Heart left ventricle (tissue), 16 donors: Measurements from ENCODE around the gene IKBIP. TPM values are rescaled to one million over a fixed set of nuclear protein-coding genes. Genes with fewer than 3 reads are reported as not detected.

Experiments used
- ATAC-seq, 4 donors: fragments of 200-7000 bp; cut with Tn5 transposase; one replicate each; pipeline ENCODE4 v1.9.1; 2020 to 2022; ENCODE audit warnings: moderate library complexity in 4 of 4, mild to moderate bottlenecking in 3 of 4, moderate number of reproducible peaks in 1 of 4
- DNase-seq, 5 donors: peaks; one replicate each; pipeline ENCODE4 v3.0.0-alpha.2; 2020
- H3K27ac ChIP-seq, 12 donors: fragments of 200-600 bp; sonication (generic) in 4 of 12; one replicate each; pipeline versions ENCODE4 v1.5.0 to v1.8.0; 2016 to 2022; ENCODE audit warnings: mild to moderate bottlenecking in 2 of 12
- H3K27me3 ChIP-seq, 9 donors: fragments of 200-600 bp; sonication (generic) in 2 of 9; one replicate each; pipeline versions ENCODE4 v1.5.1 to v1.8.0; 2016 to 2022; ENCODE audit warnings: mild to moderate bottlenecking in 3 of 9
- H3K36me3 ChIP-seq, 9 donors: fragments of 200-600 bp; sonication (generic) in 2 of 9; one replicate each; pipeline versions ENCODE4 v1.5.0 to v1.8.0; 2018 to 2022; ENCODE audit warnings: mild to moderate bottlenecking in 2 of 9
- H3K4me1 ChIP-seq, 12 donors: fragments of 200-600 bp; sonication (generic) in 4 of 12; one replicate each; pipeline versions ENCODE4 v1.5.0 to v1.8.0; 2016 to 2022; ENCODE audit warnings: mild to moderate bottlenecking in 3 of 12
- H3K4me3 ChIP-seq, 12 donors: fragments of 200-600 bp; sonication (generic) in 4 of 12; one replicate each; pipeline versions ENCODE4 v1.5.0 to v1.8.0; 2017 to 2022; ENCODE audit warnings: mild to moderate bottlenecking in 9 of 12, moderate library complexity in 4 of 12
- H3K9me3 ChIP-seq, 12 donors: fragments of 200-600 bp; sonication (generic) in 4 of 12; one replicate each; pipeline versions ENCODE4 v1.5.0 to v1.8.0; 2016 to 2022; ENCODE audit warnings: mild to moderate bottlenecking in 1 of 12
- CTCF ChIP-seq, 12 donors: fragments of 200-600 bp; sonication (generic) in 4 of 12; IDR thresholded peaks; one replicate each; pipeline versions ENCODE4 v1.5.0 to v1.8.0; 2018 to 2022; ENCODE audit warnings: antibody characterized with exemption in 12 of 12, mild to moderate bottlenecking in 5 of 12
- POLR2A ChIP-seq, 2 donors: fragments of 450-650 bp; IDR thresholded peaks; one replicate each; pipeline ENCODE4 v1.6.1; 2017; ENCODE audit warnings: antibody characterized with exemption in 2 of 2, mild to moderate bottlenecking in 2 of 2, moderate library complexity in 2 of 2
- WGBS, 4 donors: extraction: QIAGEN DNeasy Blood & Tissue Kit in 2 of 4; methylation state at CpG; one replicate each; pipeline versions ENCODE4 v1.1.5 to v1.1.7; 2013 to 2018; 5-methylcytosine and 5-hydroxymethylcytosine counted together
- intact Hi-C, 10 donors: fragments of 100-400 bp; cut with DNase I; formaldehyde crosslinking; loops; one replicate each; pipeline versions ENCODE4 v1.11.1 to v1.14.2; 2022
- polyA plus RNA-seq, 2 donors: library from polyadenylated mRNA; stranded (reverse); fragments of 200-250 nt; gene quantifications; one replicate each; pipeline ENCODE4 v1.2.3, GENCODE V29; 2013
- total RNA-seq, 9 donors: library from RNA; depleted of rRNA in 2 of 9; stranded (reverse); fragments of >200 nt in 2 of 9; fragmentation: NEBNext Ultra II Directional in 3 of 9; extraction: Animal tissue kit (Norgen Biotek cat#: 25700) in 3 of 9; gene quantifications; one replicate each; pipeline versions ENCODE4 v1.1.0 to v1.2.4, GENCODE V29; 2016 to 2023
- donor health status: ischemic (EF 13 %, LVEDD 7.1; RV severe dilation, severe dysfunction).
- donor health status: healthy with polysubstance abuse.
- donor health status: DM: no; HTN: yes; CAD: no.
- donor health status: DM: no; HTN: no; CAD: no.
- donor health status: ischemic (EF 25% LVEDD 6.9; RV normal size, moderate dysfunction).
- donor health status: ischemic (EF 25% LVEDD 5.7; RV mildly dilated, moderate dysfunction).
- donor health status: healthy.
- donor health status: DM: yes; HTN: yes; CAD: no.
- donor health status: ischemic (EF 35%, LVEDD 5.7; RV mildly dilated, moderate dysfunction).
- donor health status: nonischemic (EF 11% LVEDD 7.7; RV severe dilation, severe dysfunction).
- donor health status: DM: yes; HTN: yes; CAD: no.
- donor health status: PGD.
- donor health status: ischemic (EF 29% LVEDD 5.4; RV normal size, mild dysfunction).
- donor health status: nonischemic (EF 23%, LVEDD 6.1; RV moderate dilation, normal function).

The IKBIP gene
- total and polyA plus RNA-seq, 11 donors: 3.6 to 16.5 (median 5.2) TPM

- no peaks in the 10 kb centered on the region for H3K27me3 ChIP-seq
- ATAC-seq: no peak
- TF ChIP-seq CTCF (IDR thresholded peaks at IDR 0.05): no peak
- no peak for TF ChIP-seq POLR2A (IDR thresholded peaks at IDR 0.05)
- H3K4me3 ChIP-seq: no peak overlapping the region
- no peaks in the 10 kb centered on the region for H3K9me3 ChIP-seq
- no peak overlapping the region for H3K27ac ChIP-seq
- H3K4me1 ChIP-seq: no peaks in the 10 kb centered on the region
- 93 to 97% (median 97%) methylated on average over 2 of the region's 2 CpGs for WGBS, 4 donors
- H3K36me3 ChIP-seq: peaks cover 0 to 100% (median 87%) of the 10 kb centered on the region in 9 donors
- intact Hi-C loops: no loop called here
- no peak for DNase-seq
Observed at GRCh38 chr12:98684199-98684598, 39.6 kb upstream of the IKBIP start.

GRCh38 chr12:98679611-98680005, 35.0 kb upstream of the IKBIP start:
- Histone ChIP-seq H3K9me3 (no peaks in the 10 kb centered on the region), H3K4me1 (no peaks in the 10 kb centered on the region), H3K4me3 (no peak overlapping the region), H3K27ac (no peak overlapping the region), H3K36me3 (peaks cover 0 to 97% (median 88%) of the 10 kb centered on the region in 9 donors), H3K27me3 (no peaks in the 10 kb centered on the region)
- intact Hi-C loops: no loop called here
- no peak for TF ChIP-seq CTCF (IDR thresholded peaks at IDR 0.05)
- TF ChIP-seq POLR2A (IDR thresholded peaks at IDR 0.05): no peak
- DNase-seq: no peak
- ATAC-seq: no peak
- WGBS, 4 donors: 96 to 100% (median 98%) methylated on average over 10 to 15 of the region's 15 CpGs

- no peak overlapping the region for H3K27ac ChIP-seq
- DNase-seq: no peak
- ATAC-seq: no peak
- H3K36me3 ChIP-seq: peaks cover 0 to 95% (median 85%) of the 10 kb centered on the region in 9 donors
- WGBS, 4 donors: 91 to 97% (median 94%) methylated on average over 7 of the region's 7 CpGs
- H3K4me1 ChIP-seq: no peaks in the 10 kb centered on the region
- H3K27me3 ChIP-seq: no peaks in the 10 kb centered on the region
- intact Hi-C loops: no loop called here
- H3K9me3 ChIP-seq: no peaks in the 10 kb centered on the region
- TF ChIP-seq POLR2A (IDR thresholded peaks at IDR 0.05) (no peak), CTCF (IDR thresholded peaks at IDR 0.05) (no peak)
- no peak overlapping the region for H3K4me3 ChIP-seq
Observed at GRCh38 chr12:98678946-98679610, 34.5 kb upstream of the IKBIP start.

GRCh38 chr12:98678236-98678945, 33.8 kb upstream of the IKBIP start:
- DNase-seq (no peak), ATAC-seq (no peak)
- no peaks in the 10 kb centered on the region for H3K4me1 ChIP-seq
- H3K36me3 ChIP-seq: peaks cover 0 to 95% (median 85%) of the 10 kb centered on the region in 9 donors
- H3K27ac ChIP-seq: no peak overlapping the region
- no peaks in the 10 kb centered on the region for H3K27me3 ChIP-seq
- no peaks in the 10 kb centered on the region for H3K9me3 ChIP-seq
- 95 to 98% (median 95%) methylated on average over 7 to 15 of the region's 15 CpGs for WGBS, 4 donors
- TF ChIP-seq CTCF (IDR thresholded peaks at IDR 0.05) (no peak), POLR2A (IDR thresholded peaks at IDR 0.05) (no peak)
- H3K4me3 ChIP-seq: no peak overlapping the region
- intact Hi-C loops: no loop called here
